Loucy (cell line): Measurements from ENCODE around the gene DHX57.

Experiments used
- EZH2phosphoT487 ChIP-seq: fragments of 200-600 bp; IDR thresholded peaks from 2 replicates; pipeline ENCODE4 v1.6.1; 2018; ENCODE audit warnings: antibody characterized with exemption, mild to moderate bottlenecking, moderate library complexity, borderline replicate concordance
- TF ChIP-seq, protein P1 (sequence below): fragments of 200-600 bp; sonication (generic); conservative IDR thresholded peaks from 2 replicates; pipeline ENCODE4 v1.5.1; 2014; ENCODE audit warnings: mild to moderate bottlenecking, antibody characterized with exemption, low read length

DNA sequence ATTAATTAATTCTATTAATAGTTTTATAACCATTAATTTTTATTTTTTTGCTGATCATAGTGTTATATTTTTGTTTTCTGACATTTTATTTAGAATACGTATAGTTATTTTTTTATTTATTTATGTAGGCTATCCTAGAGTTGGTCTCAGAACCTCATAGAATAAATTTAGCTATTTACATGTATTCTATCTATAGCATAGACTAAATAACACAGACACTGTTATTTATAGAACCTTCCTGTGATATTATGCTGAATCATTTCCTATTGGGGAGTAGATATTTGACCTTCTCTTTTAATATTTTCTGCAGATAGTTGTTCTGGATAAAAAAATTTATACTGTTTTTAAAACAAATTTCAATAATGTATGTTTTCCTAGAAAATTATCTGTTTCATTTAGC lies 34.1 kb upstream of the DHX57 start:
- TF ChIP-seq, protein P1, sequence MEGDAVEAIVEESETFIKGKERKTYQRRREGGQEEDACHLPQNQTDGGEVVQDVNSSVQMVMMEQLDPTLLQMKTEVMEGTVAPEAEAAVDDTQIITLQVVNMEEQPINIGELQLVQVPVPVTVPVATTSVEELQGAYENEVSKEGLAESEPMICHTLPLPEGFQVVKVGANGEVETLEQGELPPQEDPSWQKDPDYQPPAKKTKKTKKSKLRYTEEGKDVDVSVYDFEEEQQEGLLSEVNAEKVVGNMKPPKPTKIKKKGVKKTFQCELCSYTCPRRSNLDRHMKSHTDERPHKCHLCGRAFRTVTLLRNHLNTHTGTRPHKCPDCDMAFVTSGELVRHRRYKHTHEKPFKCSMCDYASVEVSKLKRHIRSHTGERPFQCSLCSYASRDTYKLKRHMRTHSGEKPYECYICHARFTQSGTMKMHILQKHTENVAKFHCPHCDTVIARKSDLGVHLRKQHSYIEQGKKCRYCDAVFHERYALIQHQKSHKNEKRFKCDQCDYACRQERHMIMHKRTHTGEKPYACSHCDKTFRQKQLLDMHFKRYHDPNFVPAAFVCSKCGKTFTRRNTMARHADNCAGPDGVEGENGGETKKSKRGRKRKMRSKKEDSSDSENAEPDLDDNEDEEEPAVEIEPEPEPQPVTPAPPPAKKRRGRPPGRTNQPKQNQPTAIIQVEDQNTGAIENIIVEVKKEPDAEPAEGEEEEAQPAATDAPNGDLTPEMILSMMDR = no peak
- TF ChIP-seq EZH2phosphoT487 = no peak
